GM19463 (cell line): Measurements from ENCODE around the gene POLE.
A peak's percentile ranks its signal among the peaks of the same experiment; 100 is the strongest.

Experiments used
- ATAC-seq: cut with Tn5 transposase; IDR thresholded peaks from one replicate; pipeline ENCODE4 v1.9.1; 2021; ENCODE audit warnings: mild to moderate bottlenecking, moderate library complexity; ENCODE audit not compliant: unreplicated experiment

Gene POLE

DNA sequence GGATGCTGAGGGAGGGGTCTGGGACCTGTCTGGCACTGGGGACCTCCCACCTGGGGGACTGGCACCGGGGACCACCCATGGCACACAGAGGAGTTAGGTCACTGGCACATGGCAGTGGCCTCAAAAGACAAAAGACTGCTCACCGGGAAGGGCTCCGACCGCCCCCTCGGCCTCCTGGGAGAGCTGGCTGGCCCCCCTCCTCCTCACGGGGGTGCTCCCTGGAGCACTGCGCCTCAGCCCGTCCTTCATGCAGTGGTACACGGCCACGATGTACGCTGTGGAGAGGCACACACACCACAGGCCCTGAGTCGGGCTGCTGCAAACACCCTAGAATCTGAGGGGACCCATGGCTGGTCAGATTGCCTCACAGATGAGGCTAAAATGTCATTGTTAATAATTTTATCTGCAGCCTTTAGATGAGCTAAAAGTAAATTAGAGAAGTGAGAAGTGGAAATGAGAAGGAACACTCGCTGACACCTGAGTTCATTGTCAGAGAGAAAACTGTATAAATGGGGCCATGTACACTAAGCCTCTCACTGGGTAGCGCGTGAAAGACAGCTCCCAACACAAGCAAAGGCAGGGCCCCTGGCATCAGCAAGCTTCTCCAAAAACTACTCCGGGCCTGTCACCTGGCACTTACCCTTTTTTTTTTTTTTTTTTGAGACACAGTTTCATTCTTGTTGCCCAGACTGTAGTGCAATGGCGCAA, 54.5 kb downstream of the POLE start:
- ATAC-seq, result peak; percentile 54

DNA sequence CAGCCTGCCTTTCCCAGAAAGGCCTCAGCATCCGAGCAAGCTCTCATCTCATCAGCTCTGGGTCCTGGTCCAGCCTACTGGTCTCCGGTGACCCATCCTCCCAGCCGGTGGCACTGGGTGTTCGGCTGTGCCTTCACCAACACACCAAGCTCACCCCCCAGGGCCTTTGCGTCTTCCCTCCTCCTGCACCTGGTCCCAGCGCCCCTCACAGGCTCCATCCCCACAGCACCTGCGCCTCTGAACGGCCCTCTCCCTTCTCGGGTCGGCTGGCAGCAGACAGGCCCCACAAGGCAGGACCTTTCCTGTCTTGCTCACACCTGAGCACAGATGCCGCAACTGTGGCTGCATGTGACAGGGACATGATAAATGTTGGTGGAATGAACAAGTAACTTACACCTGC, 55.5 kb downstream of the POLE start:
- ATAC-seq, result no peak

- ATAC-seq, result no peak
These were observed 56.5 kb downstream of the POLE start for GRCh38 chr12:132630672-132631071.

DNA sequence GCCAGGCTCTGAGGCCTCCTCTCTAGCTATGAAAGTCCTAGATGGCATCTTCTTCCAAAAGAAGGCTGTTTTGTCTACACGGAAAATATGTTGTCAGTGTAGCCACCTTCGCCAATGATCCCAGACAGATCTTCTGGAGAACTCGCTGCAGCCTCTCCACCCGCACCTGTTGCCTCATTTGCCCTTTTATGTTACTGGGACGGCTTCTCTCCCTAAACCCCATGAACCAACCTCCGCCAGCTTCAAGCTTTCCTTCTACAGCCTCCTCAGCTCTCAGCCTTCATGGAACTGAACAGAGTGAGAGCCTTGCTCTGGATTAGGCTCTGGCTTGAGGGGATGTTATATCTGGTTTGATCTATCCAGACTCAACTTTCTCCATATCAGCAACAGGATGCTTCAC, 57.8 kb downstream of the POLE start:
- no peak for ATAC-seq

GRCh38 chr12:132625731-132626430, 61.3 kb downstream of the POLE start:
- no peak for ATAC-seq

DNA sequence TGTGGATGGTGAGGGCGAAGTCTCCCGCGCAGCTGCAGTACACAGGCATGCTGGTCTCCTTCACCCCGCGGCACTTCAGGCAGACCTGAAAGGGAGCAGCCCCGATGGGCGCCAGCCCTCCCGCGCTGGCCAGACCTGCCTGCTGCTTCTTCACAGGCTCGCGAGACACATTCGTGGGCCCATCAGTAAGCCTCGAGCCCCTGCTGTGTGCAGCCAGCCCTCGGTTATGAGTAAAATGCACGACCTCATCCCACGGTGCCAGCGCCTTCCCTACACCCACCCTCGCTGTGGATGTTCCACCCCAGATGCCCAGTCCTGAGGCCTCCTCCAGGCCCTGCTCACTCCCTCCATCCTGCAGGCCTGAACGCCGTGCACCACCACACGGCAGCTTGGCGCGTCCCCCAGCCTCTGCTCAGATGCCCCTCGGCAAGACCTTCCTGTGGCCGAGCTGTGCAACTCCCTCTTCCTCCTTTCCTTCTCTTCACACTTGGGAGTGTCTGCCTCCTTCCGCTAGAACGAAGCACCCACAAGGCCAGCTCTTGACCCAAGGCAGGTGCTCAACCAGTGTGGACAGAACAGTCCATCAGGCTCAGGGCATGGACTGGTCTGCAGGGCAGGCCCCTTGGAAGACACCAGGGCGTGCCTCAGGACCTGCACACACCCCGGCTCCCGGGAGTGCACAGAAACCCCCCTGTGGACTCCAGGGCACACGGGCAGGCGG, 62.1 kb downstream of the POLE start:
- no peak for ATAC-seq

DNA sequence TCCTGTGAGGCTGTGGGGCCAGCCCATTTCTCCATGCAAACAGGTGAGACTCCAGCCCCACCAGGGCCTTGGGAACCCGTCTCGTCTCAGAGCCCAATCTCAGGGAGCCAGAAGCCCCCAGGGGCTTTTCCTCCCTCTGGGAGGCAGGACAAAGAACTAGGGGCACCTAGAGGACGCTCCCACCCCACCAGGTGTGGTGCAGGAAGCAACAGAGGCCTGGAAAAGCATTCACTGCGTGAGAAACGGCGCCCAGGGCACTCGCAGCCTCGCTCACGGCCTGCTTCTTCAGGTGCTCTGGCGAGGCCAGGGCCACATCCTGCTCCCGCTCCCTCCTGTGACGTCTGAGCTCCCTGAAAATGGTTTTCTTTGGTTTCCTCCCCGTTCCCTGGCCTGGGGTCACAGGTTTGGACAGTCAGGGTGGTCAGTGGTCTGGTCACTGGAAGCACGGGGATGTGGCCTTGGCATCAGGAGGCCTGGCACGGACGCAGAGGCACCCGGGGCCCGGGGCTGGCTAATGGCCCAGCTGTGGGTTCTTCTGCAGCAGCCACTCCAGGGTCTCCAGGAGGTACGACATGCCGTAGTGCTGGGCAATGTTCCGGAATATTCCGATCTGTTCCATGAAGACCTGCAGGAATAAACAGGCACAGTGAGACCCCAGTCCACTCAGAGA, 62.8 kb downstream of the POLE start:
- ATAC-seq, result no peak

- ATAC-seq, result no peak
These were observed 63.9 kb downstream of the POLE start for GRCh38 chr12:132623072-132623869.

- ATAC-seq, result no peak
These were observed 64.6 kb downstream of the POLE start for GRCh38 chr12:132622437-132623071.

DNA sequence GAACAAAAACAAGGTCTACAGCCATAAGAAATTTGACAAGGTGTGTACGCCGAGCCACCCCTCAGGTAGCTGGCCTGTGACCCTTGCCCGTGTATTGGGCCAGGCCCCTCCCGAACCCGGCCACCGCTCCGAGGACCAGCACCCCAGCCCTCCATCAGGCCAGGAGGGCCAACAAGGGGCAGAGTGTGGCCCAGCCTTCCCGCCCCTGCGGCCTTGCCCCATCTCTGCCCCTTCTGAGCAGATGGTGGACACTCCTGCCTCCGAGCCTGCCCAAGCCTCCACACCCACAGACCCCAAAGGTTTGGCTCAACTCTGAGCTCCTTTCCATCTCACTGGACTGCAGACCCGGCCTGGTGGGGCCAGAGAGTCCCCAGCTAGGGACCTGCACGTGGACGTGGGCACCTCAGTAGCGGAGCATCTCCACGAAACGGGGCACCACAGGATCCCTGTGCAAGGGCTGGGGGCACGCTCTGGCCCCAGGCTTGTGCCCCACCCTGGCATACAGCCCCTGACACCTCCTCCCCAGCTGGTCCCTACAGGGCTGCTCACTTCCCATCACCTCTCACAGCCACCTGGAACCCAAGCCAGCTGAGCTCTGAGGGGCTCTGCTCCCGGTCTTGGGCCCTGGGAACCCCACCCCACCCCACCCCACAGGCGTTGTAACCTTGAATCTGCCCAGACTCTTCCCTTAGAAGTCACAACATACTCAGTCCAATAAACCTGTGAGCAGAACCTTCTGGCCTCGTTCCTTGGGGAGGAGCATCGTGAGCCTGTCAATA, 65.3 kb downstream of the POLE start:
- ATAC-seq, result no peak

DNA sequence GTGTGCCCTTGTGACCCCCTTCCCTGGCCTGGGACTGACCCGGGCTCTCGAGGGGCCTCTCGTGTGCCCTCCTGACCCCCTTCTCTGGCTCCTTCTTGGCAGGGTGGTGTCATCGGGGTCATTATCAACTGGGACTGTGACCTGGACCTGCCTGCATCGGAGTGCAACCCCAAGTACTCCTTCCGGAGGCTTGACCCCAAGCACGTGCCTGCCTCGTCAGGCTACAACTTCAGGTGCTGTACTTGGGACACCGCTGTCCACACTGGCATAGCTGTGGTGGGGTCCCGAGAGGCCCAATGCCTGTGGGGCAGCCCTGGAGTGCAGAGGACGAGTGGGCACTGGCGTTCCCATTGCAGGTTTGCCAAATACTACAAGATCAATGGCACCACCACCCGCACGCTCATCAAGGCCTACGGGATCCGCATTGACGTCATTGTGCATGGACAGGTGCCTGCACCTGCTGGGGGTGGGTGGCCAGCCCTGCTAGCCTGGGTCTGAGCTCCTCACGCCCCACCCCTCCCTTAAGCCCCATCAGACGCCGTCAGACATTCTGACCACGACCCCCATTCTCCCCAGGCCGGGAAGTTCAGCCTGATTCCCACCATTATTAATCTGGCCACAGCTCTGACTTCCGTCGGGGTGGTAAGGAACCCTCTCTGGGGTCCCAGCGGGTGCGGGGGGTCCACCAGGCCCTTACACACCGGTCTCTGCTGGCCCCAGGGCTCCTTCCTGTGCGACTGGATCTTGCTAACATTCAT, 66.1 kb downstream of the POLE start:
- no peak for ATAC-seq

GRCh38 chr12:132620113-132620898, 66.8 kb downstream of the POLE start:
- ATAC-seq, result no peak

GRCh38 chr12:132619386-132620112, 67.6 kb downstream of the POLE start:
- ATAC-seq, result no peak

DNA sequence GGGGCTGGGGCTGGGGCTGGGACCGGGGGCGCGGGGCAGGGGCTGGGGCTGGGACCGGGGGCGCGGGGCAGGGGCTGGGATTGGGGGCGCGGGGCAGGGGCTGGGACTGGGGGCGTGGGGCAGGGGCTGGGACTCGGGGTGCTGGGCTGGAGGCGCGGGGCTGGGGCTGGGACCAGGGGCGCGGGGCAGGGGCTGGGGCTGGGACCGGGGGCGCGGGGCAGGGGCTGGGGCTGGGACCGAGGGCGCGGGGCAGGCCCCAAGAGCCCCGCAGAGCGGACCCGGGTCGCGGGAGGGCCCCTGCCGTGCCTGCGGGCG, 68.1 kb downstream of the POLE start:
- ATAC-seq, result no peak

- ATAC-seq, result no peak
These were observed 68.5 kb downstream of the POLE start, which contains the start of gene P2RX2 for GRCh38 chr12:132618683-132619043. Gene P2RX2 (plus strand): TSS chr12:132618776. CDS start chr12:132618817, 41 bp downstream.

DNA sequence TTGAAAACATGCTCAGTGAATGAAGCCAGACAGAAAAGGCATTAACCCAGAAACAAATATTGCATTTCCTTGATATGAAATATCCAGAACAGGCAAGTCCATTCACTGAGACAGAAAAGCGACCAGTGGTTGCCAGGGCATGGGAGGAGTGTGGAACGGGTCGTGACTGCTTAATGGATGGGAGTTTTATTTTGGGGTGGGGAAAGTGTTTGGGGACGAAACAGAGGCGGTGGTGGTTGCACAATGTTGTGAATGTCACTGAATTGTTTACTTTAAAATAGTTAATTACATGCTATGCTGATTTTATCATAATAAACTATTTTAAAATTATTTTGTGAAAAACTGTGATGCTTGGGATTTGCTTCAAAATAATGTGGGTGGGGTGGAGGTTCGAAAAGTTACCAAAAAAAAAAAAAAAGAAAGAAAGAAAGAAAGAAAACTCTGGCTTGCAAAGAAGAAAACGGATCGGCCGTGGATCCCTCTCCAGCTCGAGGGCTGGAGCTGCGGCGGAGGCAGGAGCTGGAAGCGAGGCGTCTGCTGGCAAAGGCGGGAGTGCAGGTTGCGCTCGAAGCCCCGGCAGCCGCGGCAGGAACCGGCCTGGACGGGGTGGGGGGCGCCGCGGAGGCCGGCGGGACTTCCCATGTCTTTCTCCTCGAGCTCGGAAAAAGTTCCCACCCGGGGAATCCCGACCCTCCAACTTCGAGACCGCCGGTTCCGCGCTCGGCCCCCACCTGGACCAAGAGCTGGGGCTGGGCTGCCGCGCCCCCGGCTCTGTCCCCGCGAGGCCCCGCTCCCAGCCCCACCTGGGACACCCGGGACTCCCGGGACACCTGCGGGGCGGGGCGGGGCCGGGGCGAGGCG, 69.1 kb downstream of the POLE start:
- ATAC-seq, result no peak
